Hematopoietic multipotent progenitor cell (in vitro differentiated cells): Measurements from ENCODE around the gene OPALIN. TPM values are rescaled to one million over a fixed set of nuclear protein-coding genes. Genes with fewer than 3 reads are reported as not detected.
A peak's percentile ranks its signal among the peaks of the same experiment; 100 is the strongest.

Source experiments
- DNase-seq, 3 donors: peaks; one replicate each; pipeline ENCODE4 v3.0.0-alpha.2; 2011 to 2015; ENCODE audit warnings: low read depth in 2 of 3, low spot score in 2 of 3
- total RNA-seq: library from RNA; depleted of rRNA; stranded (reverse); fragments of >200 nt; gene quantifications from one replicate; pipeline ENCODE4 v1.2.3, GENCODE V29; 2012

Gene OPALIN
- total RNA-seq, 1 donor = under 0.01 TPM

DNA sequence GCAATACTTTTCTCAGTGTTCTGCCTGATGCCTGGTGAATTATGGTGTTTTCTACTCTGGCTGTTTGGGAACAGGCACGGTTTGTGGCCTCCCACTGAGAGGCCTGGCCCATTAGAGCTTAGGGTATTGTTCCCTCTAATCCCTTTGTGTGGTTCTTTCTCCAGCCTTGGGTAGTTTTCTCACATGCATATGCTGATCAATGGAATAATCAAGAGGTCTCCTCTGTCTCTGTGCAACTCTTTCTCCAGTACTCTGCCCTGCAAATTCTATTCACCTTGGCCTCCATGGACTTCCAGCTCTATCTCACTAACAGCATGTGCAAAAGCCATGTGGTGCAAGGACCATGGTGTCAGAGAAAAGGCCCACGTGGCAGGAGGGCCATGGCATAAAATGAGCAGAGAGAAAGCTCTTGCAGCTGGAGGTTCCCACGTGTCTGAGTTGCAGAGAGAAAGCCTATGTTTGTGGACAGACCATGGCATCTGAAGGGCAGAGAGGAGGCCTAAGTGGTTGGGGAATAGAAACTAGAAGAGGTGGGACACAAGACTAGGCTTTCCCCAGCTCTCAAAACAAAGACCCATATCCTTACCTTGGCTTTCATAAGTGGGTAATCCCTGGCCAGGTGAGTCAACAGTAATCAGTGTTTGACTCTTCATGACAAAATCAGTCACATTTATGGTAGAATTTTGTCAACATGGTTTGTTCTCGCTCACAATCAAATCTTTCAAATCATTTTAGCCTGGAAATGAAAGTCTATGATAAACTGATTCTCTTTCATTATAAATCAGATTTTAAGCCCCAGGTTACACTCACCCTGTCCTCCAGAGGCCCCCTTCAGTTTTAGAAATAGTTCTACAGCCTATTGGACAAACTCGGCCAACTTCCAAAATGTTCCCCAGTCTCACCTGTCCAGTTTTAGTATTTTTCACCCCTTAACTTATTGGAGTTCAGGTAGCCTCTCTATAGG lies 17.3 kb downstream of the OPALIN start:
- no peak for DNase-seq

DNA sequence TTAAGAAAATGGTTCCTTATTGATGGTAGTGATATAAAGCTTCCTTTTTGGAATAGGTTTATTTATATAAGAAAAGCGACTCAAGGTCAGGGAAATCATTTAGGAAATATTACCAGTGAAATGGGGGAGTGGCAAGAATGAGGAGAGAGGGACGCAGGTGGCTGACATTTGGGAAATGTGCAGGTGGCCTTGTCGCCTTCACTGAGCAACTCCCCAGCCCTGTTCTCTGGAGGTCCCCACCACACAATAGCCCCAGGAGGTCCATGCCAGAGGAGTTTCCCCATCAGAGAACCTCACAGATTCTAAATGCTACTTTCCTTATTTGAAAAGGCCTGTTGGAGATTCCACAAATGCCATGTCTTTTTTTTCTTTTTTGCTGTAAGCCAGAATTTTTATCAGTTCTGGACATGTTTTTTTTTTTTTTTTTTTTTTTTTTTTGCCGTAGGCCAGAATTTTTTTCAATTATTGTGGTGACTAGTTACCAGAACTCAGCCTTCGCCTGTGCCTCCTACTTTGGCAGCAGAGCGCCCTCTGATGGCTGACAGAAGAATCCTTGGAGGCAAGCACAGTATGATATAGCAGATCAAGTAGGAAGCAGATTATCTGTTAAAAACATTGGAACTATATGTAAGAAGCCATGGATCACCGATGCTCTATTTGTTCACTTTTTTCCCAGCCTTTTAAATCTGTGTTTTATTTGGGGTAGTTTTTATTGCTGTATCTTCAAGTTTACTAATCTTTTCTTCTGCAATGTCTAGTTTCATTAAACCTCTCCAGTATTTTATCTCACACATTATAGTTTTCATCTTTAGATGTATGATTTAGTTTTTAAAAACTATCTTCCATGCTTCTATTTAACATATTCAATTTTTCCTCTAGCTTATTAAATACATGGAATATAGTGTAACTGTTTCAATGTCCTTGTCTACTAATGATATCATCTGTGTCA lies 18.6 kb downstream of the OPALIN start:
- peak; percentile 26 to 91 (median 85) for DNase-seq

DNA sequence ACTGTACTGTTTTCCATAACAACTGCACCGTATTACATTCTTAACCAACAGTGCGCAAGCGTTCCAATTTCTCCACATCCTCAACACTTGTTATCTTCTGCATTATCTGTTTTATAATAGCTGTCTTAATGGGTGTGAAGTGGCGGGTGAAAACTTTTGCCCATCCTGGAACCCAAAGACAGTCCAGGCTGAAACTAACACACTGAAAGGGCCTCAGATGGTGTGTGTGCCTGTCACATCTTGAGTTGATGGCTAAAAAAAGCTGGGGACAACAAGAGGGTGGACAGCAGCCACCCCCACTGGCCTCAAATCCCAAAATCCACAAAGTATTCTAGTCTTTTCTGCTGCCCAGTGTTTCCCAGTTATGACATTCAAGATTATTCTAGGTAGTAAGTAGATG lies 19.4 kb downstream of the OPALIN start:
- DNase-seq = no peak

DNA sequence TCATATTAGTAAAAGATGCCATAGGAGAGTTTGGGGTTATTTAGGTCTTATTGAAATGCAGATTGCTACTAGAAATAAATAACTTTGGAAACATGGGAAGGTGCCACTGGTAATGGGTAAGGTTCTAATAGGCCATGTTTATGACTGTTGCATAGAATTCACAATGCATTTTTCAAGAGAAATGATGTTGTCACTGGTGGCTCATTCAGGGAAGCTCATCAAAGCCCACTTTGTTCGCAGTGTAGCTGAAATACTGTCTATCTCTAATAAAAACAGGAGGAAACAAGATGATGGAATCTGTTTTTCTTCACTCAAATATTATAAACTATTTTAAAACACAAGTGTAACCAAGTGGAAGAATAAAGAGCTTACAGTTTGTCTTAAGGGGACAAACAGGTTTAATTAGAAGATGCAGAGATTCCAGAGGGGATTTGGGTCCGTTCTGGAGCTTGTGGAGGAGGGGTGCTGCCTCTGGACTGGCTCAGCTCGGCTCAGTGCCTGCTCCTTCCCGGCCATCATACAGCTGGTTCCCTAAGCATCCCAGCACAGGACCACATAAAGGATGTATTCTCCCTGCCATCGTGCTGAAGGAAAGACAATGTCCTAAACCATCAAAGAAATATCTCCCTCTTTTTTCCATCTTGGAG lies 20.4 kb downstream of the OPALIN start:
- no peak for DNase-seq

DNA sequence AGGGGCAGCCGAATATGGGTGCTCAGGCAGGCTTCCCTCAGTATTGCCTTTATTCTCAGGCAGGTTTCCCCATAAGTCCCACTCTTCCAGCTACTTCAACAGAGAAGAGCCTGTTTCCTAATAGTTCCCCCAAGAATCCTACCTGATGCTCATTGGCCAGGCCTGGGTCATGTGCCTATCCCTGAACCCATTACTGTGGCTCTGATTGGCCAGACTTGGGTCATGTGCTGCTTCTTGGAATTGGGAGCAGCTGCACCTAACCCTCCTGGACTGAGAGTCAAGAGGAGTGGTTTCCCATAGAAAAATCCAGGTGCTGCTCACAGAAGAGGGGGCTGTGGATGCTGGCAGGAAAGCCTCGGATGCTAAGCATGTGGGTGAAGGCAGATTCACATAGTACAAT lies 21.7 kb downstream of the OPALIN start:
- DNase-seq = no peak

DNA sequence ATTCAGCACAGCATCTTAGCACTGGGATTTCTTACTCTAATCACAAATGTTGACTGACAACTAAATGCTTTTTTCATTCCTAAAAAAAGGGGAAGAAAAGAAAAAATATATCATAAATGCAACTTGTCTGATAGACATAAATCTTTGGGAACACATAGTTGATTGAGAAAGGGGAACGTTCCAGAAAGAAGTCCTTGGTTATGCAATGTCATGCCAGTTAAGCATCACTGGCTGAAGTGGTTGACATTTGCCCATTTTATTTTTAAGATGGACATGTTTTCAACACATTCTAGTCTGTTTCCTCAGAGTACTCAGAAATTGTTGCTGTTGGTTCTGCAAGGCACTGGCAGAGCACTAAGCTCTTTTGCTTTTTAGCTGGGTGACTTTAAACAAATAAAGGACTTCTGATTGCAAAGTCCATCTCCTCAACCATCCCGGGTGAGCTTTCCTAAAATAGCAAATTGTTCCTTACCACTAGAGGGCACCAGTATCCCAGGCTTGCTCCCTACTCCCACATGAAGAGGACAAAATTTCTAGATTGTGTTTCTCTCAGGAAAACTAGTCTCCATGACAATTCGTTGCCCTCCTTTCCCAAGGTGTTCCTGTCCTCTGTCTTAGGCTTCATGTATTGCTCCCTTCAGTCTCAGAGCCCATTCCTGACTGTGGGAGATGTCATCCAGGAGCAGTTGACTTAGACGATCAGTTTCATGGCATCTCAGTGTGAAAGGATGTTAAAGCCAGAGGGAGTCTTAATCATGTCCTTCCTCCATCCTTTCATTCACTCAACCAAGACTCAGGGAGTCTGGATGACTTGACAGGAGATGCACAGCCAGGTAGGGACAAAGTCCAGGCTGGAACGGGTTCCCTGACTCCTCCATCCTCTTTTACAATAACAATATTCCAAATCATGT lies 23.9 kb downstream of the OPALIN start:
- DNase-seq = peak in 1 of 3 donors; percentile 34

DNA sequence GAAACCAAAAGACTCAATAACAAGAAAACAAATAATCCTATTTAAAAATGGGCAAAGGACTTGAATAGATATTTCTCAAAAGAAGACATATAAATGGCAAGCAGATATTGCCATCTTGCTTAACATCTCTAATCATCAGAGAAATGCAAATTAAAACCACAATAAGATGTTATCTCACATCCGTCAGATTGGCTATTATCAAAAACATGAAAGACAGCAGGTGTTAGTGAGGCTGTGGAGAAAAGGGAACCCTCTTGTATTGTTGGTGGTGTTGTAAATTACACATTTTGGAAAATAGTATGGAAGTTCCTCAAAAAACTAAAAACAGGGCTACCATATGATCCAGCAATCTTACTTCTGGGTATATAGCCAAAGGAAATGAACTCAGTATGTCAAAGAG lies 25.7 kb downstream of the OPALIN start:
- DNase-seq = peak in 1 of 3 donors; percentile 48

DNA sequence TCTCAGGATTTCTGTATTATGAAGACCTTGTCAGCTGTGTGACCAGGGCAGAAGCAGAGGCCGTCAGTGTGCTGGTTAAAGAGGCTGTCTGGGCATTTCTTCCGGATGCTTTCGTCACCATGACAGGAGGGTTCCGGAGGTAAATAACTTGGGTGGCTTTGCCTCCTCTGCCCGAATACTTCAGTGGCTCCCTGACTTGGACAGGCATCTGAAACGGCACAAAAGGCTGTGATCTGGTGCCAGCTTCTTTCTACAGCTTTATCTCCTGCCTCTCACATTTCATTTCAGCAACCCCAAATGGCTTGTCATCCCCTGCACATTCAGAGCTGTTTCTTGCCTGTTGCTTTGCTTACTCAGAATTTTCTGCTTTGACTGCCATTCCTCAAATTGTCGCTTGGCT lies 31.3 kb downstream of the OPALIN start:
- DNase-seq = no peak

DNA sequence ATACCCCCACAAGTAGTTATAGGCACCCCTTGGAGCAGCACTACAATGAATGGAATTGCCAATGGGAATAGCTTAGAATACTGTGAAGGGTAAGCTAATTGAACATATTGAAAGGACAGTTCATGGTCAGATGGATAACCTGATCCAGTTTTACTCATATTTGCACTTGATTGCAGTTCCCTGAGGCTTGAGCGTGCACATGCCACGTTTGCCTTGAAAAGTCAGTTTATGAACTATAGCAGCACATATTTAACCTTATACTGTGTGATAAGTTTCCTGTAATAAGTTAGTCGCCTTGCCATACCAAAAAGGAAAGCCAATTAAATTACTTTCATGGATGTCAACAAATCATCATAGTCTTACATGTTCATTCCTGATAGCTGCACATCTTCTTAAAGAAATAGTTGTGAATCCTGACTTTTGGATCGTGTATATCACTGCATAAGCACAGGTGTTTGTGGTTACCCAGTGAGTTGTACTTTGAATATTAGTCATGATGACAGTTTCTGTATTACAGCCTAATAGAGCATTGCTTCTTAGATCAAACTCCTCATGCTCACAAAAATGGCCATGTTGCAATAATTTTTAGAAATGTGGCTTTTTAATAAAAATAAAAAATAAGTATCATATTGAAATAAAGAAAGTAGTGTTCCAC lies 33.0 kb downstream of the OPALIN start:
- DNase-seq = no peak

DNA sequence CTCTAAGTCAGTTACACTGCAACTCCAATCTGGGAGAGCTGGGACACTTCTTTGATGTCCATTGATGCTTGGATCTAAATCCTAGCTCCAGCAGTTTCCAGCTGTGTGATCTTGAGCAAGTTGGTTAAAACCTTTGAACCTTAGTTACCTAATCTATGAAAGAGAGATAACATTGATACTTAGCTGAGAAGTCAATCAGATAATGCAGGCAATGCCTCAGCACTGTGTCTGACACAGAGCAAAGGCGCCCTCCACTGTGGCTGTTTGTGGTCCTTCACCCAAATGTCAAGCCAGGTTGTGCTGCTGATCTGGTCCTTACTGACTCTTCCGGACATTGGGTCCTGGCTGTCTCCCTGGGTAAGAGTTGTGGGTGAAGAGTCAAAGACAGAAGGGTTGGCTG lies 34.4 kb downstream of the OPALIN start:
- DNase-seq = no peak

DNA sequence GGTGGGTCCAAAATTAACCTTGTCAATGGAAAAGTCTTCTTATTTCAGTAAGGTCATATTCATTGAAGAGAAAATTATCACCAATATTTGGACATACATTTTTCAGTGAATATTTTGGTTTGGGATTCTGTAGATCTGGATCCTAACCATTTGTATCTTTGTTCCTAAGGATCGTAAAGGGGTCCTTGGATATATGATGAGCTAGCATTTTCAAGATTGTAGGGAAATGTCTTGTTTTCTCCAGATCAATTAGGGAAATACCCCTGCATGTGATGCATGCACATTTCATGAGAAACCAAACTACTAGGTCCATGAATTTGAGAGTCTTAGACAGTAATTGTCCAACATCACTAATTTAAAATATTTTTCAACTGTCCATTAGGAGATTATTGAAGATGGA lies 36.5 kb downstream of the OPALIN start:
- no peak for DNase-seq

DNA sequence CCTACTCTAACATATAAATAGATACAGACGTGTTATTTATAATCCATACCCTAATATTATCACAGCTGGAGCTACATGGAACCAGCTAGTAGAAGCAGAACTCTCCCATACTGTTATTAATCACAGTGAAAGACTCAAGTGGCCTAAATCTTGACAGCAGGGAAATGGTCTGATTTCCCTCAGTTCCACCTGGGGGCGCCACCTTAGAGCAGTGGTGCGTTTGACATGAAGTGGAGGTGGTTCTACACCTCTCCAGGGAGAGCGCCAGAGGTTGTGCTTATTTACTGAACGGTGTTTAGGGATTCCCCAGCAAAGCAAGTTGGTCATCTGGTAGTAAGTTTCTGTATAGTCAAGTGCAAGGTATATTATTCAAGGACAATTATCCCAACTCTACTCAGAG lies 37.0 kb downstream of the OPALIN start:
- no peak for DNase-seq

DNA sequence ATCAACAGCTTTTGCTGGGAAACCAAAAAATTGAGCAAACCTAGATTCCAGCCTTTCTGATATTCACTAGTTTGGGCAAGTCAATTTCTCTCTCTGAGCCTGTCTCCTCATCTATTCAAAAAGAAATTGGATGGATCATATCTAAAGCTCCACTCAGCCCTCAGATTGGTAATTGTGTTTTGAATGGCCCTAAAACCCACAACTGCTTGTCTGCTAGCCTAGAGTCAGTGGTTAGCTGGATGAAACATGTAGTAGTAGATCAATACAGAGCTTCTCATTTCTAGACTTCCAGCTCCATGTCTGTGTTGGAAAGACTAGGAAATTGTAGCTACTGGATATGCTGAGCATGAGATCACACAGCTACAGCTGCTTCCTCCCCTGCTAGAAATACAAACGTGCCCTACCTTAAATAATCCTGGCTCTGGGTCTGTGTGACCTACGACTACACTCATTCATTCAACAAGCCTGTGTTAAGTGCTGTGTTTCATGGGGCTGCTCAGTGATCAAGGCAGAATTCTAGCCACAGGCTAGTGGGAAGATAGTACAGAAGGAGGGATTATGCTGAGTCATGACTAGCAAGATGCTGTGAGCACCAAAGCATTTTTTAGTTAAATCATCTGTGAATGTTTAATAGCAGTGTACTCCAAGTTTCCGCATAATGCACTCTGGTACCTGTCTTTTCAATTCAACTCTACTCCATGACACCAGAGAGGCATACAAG lies 38.9 kb downstream of the OPALIN start:
- no peak for DNase-seq

DNA sequence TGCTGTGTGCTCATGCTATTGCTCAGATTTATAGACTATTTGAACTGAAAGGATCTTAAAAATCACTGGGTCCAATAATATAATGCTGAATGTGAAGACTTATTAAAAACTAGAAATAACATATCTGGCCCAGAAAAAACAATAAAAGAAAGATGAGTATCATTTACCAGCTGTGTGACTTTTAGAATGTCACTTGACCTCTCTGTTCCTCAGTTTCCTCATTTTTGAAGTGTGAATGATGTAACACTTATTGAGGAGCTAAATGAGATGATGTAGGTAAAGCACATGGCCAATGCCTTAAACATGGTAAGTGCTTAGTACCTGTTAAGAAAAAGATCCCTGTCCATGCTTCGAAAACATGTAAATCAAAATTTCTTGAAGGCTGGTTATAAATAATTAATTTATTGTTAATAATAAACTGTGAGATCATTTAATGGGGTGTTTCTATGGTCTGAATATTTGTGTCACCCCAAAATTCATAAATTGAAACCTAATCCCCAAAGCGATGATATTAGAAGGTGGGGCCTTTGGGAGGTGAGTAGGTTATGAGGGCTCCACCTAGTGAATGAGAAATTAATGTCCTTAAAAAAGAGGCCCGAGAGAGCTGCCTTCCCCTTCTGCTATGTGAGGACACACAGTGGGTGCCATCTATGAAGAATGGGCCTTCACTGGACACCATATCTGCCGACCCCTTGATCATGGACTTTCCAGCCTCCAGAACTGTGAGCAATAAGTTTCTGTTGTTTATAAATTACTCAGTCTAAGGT lies 41.6 kb downstream of the OPALIN start:
- no peak for DNase-seq

DNA sequence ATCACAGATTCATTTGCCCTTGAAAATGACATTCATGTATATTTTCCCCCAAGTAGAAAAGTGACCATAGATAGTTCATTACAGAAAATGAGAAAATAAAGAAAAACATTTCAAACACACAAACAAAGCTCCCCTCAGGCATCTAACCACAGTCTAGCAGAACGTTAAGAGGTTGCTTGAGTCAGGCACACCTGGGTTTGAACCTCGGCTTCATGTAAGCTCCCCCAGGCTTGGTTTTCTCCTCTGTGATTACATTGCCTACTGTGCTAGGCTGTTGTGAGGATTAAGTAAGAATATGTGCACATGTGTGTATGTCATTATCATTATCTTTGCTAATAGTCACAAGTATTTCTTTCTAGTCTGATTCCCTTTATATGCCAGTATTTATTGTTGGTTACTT lies 45.5 kb downstream of the OPALIN start:
- DNase-seq = no peak

DNA sequence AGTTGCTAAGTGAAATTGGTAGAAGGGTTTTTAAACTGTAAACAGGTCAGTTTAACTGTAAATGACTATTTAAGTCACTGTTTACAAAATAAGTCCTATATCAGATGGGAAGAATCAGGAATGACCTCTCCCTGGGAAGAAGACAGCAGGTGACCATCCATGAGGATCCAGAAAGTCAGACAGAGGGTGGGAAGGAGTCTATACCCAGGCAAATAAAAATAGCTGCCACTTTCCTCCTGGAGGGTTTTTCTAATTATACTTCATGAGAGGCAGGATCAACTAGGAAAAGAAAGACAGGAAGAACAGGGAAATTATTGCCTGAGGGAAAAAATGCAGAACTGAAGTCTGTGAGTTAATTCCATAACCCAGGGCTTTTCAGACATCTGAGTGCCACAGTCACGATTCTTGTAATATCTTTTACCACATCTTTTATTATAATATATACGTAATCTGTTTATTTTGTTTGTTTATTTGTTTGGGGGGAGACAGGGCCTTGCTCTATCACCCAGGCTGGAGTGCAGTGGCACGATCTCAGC lies 47.6 kb downstream of the OPALIN start:
- no peak for DNase-seq

DNA sequence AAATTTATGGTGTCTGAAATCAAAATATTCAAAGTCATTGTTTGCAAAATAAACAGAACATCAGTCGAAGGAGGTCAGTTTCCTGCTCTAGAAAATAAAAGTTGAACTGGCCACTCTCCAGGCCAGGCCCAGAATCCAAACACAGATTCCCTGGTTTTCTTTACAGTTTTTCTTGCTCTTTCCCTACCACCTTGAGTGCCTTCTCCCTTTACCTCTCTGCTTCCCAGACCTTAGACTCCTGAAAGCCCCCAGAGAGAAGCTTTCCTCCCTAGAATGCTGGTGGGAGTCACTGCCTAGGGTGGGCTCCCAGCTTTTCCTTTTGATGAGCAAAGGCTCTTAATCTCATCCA lies 48.5 kb downstream of the OPALIN start:
- DNase-seq = no peak
